ENCODE measurements around the gene CTPS2.
A peak's percentile ranks its signal among the peaks of the same experiment; 100 is the strongest.
"Not testable (repeated sequence)": the region's sequence is repeated elsewhere in the genome, so short reads cannot be mapped to it uniquely, and the experiment has no call there.

Gene CTPS2

DNA sequence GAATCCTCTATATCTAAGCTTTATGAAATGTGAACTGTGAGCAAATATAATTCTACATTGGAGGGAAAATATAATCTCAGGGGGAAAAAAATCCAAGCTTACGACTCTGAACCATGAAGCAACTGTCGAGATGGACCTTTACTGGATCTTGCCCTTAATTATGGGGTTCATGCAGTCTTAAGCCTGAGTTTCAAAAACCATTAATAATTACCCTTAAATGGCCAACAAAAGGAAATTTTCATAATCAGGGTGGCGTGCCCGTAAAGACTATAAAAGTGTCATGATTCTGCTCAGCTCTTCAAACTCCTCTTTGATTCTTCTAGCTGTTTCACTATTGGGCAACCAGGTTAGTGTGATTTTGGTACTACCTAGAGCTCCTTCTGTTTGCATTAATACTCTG, 62.6 kb downstream of the CTPS2 start, which contains the start of gene S100G:
Gene S100G (plus strand): TSS at position 301 of the 400 bp plus-strand sequence. CDS start 849 bp downstream, outside the sequence.
- no peak for DNase-seq

DNA sequence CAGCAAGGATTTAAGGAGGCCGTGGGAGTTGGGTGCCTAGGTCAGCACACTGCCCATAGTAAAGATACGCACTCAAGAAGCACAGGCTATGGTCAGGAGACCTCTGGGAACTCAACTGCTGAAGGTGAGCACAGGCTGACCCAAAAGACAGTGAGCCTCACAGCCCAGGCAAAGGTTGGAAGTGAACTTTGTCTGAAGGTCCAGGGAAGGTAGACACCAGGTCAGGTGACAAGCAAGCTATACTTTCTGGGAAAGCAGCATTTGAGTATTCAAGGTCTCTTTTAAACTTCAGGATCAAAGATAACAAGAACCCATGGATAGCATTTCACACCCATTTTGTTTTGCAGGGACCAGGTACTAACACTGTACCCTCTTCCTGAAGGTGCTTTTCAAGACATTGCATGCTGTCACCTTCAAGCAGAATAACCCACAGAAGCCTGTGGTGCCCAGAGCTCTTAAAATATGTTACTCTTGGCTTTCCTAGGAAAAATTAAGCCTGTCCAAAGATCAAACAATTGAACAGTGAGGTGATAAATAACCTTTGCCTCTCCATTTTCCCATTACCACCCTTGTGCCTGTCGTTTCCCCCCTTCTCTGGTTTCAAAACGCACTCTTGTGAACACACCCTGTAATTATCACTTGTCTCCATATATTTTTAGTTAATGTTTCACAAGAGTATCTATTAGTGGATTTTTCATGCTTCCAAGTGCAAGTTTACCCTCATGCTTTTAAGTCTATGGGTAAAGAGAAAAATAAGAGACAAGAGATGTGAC, 65.9 kb downstream of the CTPS2 start:
- DNase-seq, result no peak

DNA sequence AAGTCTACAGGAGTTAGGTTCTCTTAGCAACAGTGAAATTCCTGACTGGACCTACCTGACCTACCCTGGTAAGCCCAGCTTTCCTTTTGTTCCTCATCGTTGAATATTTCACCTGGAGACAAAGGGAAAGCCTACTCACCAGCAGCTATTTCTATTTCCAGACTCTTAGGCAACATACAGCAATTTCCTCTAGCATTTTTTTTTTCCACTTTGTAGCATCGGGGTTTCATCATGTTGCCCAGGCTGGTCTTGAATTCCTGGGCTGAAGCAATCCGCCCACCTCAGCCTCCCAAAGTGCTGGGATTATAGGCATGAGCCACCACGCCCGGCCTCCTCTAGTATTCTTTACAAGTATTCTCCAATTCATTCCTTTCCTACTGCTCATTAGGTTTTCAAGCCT, 69.3 kb downstream of the CTPS2 start:
- peak; percentile 3 for DNase-seq

DNA sequence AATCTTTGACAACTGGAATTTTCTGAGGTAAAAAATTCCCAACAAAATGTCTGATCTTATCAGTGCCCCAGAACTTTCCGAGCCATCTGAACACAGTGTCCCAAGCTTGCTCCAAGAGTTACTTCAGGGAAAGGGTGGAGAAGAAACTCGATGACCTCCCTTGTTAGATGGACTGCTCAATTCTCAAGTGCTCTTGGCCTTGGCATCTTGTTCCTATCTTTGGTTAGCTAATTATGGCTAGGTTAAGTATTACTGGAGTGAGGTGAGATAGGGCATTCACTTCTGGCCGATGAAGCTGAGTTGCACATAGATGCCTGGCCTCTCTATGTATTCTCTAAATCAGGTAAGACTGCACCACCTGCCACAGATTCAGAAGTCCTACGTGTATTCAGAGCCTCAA, 71.6 kb downstream of the CTPS2 start:
- DNase-seq, result no peak

DNA sequence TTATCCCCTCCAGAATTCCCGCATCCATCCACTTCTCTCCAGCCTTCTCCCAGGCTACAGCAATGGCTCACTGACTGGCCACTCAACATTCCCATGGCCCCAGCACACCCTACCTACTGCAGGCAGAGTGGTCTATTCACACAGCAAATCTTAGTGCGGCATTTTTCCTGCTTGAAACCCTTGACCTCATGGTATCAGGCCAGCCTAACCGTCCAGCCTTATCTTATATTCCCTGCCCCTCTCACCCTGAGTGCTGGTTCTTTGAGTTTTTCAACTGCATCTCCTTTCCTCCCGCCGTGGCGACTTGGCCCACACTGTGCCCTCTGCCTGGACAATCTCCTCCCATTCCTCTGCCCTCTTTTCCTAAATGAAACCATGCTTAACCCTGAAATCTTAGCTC, 72.5 kb downstream of the CTPS2 start:
- DNase-seq, result no peak

DNA sequence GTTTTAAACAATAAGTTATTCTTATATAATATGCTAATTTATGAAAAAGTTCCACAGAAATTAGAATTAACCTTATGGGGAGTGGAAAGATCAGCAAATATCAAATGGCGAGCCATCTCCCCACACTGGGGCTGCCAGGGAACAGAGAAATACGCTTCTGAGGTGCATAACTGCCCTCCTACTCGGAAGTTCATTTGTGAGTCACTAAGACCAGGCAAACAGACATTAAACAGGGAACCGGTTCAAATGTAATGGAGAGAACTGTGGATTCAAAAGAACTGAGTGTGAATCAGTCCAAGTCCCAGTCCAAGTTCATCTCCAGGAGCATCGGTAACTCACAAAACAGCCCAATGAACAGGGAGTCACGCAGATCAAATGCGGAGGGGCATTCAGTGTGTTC, 73.9 kb downstream of the CTPS2 start:
- DNase-seq, result no peak

DNA sequence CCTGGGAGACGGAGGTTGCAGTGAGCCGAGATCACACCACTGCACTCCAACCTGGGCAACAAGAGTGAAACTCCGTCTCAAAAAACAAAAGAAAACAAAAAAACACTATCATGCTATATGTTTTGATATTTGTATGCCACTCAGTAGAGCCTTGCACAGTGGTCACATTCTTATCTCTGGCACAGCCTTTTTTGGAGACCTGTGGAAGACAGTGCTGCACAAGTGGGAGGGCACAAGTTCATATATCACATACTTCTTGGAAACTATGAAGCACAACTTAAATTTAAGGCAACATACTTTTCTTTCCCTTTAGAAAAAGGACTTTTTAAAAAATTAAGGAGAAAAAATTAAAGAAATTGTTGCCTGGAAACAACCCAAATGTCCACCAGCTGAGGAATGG, 76.9 kb downstream of the CTPS2 start:
- no peak for DNase-seq

DNA sequence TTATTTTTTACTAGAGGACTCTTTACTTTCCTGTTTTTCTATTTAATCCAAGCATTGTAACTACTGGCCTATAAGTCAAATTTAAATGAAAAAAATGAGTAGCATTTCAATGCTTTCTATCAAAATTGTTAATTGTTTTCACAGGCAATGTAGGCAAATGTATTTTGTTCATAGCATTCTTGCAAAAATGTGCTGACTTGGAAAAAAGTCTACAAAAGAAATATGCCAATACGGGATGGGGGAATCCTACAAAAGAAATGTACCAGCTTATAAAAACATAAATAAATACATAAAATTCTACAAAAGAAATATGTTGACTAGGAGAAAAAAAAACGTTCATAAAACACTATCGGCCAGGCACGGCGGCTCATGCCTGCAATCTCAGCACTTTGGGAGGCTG, 77.4 kb downstream of the CTPS2 start:
- DNase-seq, result no peak

DNA sequence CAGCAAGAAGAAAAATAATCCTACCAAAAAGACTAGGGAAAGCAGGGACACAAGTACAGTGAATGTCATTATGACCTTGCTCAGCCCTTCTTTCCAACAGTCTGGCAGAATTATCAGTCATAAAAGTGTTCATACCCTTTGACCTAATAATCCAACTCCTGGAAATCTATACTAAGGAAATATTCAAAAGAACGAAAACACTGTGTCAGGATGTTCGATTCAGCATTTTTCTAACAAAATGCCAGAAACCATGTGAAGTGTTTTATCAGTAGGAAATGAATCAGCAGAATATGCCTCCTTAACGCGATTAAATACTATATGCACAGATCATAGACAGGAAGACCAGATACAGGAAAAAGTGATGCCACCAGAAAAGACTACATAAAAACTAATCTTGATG, 78.7 kb downstream of the CTPS2 start:
- no peak for DNase-seq

DNA sequence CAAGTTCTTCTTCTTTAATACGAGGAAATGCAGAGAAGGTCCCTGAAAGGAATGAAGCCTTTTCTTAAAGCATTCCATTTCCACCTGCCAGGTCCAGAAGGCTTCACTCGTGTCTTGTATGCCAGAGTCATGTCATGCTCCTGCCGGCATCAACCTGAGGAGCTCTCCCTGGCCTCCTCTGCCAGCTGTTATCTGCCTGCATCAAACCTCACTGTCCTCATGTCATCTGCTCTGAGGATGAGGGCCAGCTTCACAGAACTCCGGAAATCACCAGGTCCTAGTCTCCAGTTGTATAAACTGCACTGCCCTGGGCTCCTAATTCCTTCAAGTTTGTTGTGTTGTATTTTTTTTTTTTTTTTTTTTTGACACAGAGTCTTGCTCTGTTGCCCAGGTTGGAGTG, 82.6 kb downstream of the CTPS2 start:
- no peak for DNase-seq

DNA sequence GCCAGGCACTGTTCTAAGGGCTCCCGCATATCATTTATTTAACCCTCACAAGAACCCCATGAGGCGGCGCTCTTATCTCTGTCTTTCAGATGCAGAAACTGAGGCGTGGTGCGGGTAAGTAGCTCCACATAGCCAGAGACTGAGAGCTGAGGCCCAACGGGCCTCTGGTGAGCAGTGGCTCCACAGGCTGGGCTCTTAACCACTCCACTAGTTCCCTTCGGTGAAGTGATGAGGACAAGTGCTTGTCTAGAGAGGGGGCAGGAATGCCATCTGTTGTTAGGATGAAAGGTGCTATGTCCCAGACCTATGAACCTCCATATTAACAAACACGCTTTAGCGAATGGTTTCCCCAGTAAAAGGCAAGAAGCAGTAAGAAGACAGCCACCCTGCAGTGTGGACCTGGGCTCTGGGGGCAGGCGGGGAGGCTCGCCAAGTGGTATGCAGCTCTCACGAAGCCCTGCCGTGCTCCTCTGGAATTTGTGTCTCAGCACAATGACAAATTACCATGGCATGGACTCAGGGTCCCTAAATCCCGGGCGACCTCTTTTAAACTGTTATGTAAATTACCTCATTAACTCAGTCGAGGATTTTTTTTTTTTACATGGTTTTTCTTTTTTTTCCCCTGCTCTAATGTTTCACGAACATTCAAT, 83.4 kb downstream of the CTPS2 start:
- no peak for DNase-seq

DNA sequence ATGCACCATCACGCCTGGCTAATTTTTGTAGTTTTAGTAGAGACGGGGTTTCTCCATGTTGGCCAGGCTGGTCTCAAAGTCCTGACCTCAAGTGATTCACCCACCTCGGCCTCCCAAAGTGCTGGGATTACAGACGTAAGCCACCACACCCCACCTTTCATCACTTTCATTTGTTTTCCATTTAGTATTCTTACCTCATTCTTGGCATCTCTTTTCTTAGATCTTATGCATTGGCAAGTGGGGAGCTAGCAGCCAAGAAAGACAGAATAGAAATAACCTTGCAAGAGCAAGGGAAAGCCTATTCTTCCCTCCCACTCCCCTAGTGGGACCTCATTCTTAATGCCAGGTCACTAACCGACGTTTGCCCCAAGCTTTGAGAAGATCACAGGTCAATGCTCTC, 84.0 kb downstream of the CTPS2 start:
- DNase-seq, result not testable (repeated sequence)

DNA sequence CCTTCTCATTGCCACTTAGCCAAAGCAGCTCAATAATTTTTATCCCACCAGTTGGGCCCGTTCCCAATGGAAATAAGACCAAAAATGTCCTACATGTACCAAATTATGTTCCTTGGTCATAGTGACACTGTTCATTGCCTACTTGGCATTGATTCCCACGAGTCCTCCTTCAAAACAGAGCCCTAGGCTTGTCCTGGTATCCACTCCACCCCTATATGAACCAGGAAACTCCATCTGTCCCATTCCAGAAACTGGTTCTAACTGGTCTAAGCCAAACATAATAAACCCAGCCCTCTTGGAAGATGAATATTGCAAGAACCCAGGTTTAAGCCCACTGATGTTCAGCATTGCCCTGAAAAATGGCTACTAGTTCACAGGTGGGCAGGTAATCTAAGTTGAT, 93.4 kb downstream of the CTPS2 start:
- DNase-seq, result no peak

DNA sequence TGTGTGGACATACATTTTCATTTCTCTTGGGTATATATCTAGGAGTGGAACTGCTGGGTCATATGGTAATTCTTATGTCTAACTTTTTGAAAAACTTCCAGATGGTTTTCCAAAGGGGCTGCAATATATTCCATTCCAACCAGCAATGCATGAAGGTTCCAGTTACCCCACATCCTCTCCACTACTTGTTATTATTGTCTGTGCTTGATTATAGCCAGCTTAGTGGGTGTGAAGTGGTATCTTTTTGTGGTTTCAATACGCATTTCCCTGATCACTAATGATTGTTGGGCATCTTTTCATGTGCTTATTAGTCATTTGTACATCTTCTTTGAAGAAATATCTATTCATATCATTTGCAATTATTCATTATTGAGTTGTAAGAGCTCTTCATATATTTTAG, 94.0 kb downstream of the CTPS2 start:
- no peak for DNase-seq

DNA sequence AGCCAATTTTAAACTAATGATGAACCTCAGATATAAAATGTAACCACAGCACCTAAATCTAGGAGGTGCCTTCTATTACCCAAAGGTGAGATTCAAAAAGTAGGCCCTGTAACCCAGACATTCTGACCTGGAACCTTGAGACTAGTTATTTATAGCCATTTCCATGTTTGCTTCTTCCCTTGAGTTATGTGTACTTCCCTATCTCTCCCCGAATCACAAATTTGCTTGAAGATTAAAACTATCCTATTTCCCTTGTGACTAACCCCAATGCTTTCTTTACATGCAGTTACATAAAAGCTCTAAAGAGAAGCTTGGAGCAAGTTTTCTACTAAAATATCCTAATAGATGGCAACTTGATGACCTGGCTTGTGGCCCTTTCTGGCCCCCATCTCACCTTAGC, 95.1 kb downstream of the CTPS2 start:
- DNase-seq, result no peak

DNA sequence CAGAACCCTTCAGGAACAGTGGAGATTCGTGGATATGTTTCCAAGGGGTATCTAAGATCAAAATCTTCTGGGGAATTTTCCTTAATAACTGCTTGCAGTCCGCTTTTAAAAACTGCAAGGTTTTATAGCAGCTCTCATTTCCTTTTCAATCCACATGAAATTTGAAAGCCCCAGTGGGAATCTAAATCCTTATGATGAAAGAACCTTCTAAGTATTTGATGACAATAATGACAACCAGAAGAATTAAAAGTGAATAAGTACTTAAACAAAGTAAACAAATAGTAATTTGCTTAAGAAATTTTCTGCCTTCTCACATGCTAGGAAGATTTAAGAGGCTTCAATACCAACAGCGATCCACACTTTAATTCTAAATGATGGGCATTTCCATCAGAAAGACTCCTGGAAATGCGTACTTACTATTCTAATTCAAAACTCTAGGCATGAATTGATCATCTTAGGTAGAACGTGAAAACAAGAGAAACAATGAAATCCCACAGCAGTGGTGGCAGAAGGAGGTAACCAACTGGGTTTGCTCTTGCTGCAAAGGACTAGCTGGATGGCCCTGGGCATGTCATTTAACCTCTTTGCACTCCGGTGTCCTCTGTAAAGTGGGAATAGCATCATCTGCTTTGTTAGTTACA, 100.1 kb downstream of the CTPS2 start:
- no peak for DNase-seq

DNA sequence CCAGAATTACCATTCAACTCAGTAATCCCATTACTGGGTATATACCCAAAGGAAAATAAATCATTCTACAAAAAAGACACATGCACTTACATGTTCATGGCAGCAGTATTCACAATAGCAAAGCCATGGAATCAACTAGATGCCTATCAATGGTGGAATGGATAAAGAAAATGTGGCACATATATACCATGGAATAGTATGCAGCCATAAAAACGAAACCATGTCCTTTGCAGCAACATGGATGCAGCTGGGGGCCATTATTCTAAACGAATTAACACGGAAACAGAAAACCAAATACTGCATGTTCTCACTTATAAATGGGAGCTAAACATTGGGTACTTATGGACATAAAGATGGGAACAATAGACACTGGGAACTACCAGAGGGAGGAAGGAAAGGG, 101.8 kb downstream of the CTPS2 start:
- DNase-seq, result not testable (repeated sequence)

DNA sequence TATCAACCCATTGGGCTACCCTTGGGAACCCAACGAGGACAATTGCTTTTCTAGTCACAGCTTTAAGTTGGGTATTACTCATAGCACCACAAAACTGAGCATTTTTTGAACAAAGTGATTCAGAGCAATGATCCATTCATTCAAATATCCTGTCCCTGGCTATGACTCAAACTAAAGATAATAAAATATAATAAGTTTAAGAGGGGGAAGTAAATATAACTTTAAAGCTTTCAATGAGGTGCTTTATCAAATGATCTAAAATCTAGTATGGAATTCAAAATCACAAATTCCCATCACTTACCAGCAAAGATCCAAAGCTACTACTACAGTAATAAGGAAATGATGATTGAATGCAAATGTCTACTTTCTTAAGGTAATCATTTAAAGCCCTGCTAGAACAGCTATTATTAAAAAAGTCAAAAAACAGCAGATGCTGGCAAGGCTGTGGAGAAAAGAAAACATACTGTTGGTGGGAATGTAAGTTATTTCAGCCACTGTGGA, 102.3 kb downstream of the CTPS2 start:
- no peak for DNase-seq

DNA sequence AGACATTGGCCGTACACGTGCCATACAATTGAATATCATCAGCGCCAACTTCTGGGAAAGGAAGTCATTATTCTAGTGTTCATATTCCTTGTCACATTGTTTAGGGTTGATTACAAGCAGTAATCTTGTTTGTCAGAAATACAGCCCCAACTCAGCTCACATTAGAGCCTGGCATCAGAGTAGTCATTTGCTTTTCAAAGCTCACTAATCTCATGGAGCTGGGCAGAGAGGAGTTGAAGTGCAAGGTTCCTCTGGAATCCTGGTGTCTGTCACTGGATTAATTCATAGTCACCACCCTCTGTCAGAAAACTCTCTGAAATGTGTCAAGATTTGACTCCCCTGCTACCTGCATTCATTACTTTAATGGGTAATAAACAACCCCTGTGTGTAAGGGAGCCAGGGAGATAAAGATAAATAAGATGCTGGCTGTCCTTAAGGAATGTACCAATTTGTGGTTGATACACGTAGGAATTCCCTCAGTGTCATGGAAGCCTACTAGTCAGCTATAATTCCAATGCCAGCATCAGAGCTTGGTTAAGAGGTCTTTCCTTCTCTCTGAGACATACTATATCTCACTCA, 106.2 kb downstream of the CTPS2 start:
- DNase-seq, result no peak

DNA sequence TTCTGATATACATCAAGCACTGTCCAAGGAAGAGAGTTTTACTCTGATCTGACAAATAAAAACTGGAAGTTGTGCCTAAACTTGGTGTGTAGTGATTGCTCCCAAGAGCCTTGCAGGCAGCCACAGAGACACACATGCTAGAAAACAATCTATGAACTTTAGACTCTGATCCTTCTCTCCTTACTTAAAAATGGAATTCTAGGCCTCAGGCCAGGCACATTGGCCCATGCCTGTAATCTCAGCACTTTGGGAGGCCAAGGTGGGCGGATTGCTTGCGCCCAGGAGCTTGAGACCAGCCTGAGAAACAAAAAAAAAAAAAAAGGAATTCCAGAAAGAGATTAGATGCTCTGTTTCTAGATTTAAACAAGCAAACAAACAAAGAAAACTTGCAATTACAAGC, 108.1 kb downstream of the CTPS2 start:
- DNase-seq, result no peak

DNA sequence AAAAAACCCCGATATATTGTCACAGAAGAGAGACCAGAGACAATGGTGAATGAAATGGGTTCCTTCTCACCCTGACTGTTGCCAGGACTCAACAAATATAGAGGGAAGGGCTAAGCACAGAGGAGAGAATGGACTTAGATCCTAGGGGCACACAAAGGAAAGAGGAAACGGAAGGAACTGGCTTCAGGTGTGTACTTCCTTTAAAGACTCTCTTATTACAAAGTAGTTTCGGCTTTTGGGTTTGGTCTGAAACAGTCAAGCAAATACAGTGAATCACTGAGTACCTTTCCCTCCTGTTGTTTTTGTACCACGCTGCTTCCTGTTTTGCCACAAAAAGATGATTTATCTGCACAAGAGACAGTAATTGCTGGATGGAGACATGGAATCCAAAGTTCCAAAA, 108.6 kb downstream of the CTPS2 start:
- no peak for DNase-seq

DNA sequence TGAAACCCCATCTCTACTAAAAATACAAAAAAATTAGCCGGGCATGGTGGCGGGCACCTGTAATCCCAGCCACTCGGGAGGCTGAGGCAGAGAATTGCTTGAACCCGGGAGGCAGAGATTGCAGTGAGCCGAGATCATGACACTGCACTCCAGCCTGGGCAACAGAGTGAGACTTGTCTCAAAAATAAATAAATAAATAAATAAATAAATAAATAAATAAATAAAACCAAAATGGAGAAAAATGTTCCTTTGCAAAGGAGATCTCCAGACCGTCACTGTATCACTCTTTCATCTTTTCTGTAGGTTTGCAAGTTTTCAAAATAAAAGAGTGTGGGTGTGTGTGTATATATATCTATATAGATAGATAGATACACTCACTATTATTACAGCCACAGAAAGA, 109.2 kb downstream of the CTPS2 start:
- DNase-seq, result not testable (repeated sequence)

DNA sequence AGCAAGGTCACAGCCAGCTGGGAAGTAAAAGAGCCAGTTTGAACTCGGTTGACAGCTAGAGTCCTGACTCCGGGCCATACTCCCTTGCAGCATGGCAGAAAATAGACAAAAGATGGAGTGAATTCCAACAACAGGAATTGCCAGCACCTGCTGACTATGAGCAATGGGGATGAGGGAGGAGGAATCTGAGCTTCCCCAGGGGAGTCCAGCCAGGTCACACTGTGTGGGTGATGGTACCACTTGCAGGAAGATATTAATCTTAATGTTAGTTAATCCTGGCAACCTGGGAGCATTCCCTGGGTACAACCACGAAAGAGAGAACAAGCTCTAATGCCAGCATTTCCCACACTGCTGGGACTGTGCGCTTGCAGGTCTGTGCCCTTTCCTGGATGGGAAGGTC, 110.6 kb downstream of the CTPS2 start:
- DNase-seq, result no peak

DNA sequence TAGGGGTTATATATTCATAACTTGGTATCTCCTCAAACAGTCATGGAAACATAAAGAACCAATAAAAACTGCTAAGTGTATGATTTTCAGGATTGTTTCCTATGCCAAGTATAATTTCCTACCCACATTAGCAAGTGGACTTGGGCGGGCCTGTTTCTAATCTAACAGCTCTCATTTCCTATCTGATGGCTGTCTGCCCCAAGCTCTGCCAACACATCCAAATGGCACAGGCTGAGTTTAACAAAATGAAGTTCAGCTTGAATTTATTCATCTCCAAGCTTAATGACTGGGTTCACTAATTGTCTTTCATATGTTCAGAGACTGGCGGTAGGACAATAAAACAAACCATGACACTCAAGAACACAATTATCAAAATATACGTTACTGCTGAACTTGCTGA, 118.0 kb downstream of the CTPS2 start:
- no peak for DNase-seq
